HG03108 (cell line): ENCODE data around the gene PPP2R2C.

Experiments
- ATAC-seq: cut with Tn5 transposase; IDR thresholded peaks from one replicate; pipeline ENCODE4 v1.9.1; 2021; ENCODE audit warnings: moderate library complexity; ENCODE audit not compliant: unreplicated experiment

Gene PPP2R2C

GRCh38 chr4:6404611-6405396 lies 67.6 kb downstream of the PPP2R2C start:
- ATAC-seq, result no peak

GRCh38 chr4:6403400-6403685 lies 69.1 kb downstream of the PPP2R2C start:
- ATAC-seq, result no peak

- ATAC-seq, result no peak
Measured at GRCh38 chr4:6402566-6403399, 69.6 kb downstream of the PPP2R2C start.

GRCh38 chr4:6401797-6402196 lies 70.6 kb downstream of the PPP2R2C start:
- ATAC-seq, result no peak

- ATAC-seq, result no peak
Measured at GRCh38 chr4:6396696-6397236, 75.6 kb downstream of the PPP2R2C start.

- no peak for ATAC-seq
Measured at GRCh38 chr4:6395466-6396228, 76.8 kb downstream of the PPP2R2C start.

- ATAC-seq, result no peak
Measured at GRCh38 chr4:6394671-6395081, 77.7 kb downstream of the PPP2R2C start.

GRCh38 chr4:6393544-6394475 lies 78.6 kb downstream of the PPP2R2C start:
- no peak for ATAC-seq

- ATAC-seq, result no peak
Measured at GRCh38 chr4:6393066-6393465, 79.3 kb downstream of the PPP2R2C start.

GRCh38 chr4:6392407-6392806 lies 80.0 kb downstream of the PPP2R2C start:
- no peak for ATAC-seq

GRCh38 chr4:6391852-6392188 lies 80.6 kb downstream of the PPP2R2C start:
- no peak for ATAC-seq

GRCh38 chr4:6391186-6391851 lies 81.1 kb downstream of the PPP2R2C start:
- ATAC-seq, result no peak

GRCh38 chr4:6390356-6390755 lies 82.1 kb downstream of the PPP2R2C start:
- no peak for ATAC-seq

- no peak for ATAC-seq
Measured at GRCh38 chr4:6389142-6389825, 83.1 kb downstream of the PPP2R2C start.

- ATAC-seq, result no peak
Measured at GRCh38 chr4:6388713-6389112, 83.7 kb downstream of the PPP2R2C start.

- ATAC-seq, result no peak
Measured at GRCh38 chr4:6387946-6388345, 84.5 kb downstream of the PPP2R2C start.

GRCh38 chr4:6386091-6386490 lies 86.3 kb downstream of the PPP2R2C start:
- no peak for ATAC-seq

GRCh38 chr4:6385288-6385687 lies 87.1 kb downstream of the PPP2R2C start:
- no peak for ATAC-seq

GRCh38 chr4:6384541-6384940 lies 87.9 kb downstream of the PPP2R2C start:
- no peak for ATAC-seq
